SU-DHL-6 (cell line): ENCODE results near the gene MS4A12.

Experiments
- EZH2phosphoT487 ChIP-seq: fragments of 200-600 bp; sonication (generic), shearing (Covaris generic); conservative IDR thresholded peaks from 2 replicates; pipeline ENCODE4 v1.6.1; 2018; ENCODE audit warnings: mild to moderate bottlenecking, antibody characterized with exemption, low read length, moderate library complexity, mixed read lengths
- TF ChIP-seq, protein P1 (sequence below): fragments of 200-600 bp; sonication (generic); IDR thresholded peaks from one replicate; pipeline ENCODE4 v1.5.1; 2017; ENCODE audit warnings: antibody characterized with exemption, mild to moderate bottlenecking, low read length, moderate library complexity; ENCODE audit not compliant: insufficient read depth, poor library complexity, severe bottlenecking

DNA sequence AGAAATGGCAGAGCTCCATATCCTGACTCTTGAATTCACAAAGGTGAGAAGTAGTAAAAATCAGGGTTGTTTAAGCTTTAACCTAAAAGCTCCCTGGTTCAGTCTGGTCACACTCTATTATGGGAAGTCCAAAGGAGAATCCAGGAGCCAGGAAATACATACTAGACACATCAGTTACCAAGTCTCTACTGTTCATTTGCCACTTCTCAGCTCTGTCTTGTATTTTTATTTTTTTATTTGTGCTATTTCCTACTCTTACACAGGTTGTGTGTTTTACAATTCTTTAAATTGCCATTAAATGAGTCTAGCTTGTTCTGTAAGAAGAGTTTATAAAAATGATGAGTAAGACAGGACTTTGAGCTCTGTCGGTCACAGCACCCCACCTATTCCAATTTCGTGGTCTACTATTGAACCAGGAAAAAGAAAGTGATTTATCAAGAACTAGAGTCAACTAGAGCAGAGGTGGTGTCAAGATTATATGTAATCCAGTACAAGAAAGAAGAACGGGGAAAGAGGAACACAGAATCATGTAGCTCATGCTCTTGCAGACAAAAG lies 9.7 kb downstream of the MS4A12 start:
- TF ChIP-seq, protein P1, sequence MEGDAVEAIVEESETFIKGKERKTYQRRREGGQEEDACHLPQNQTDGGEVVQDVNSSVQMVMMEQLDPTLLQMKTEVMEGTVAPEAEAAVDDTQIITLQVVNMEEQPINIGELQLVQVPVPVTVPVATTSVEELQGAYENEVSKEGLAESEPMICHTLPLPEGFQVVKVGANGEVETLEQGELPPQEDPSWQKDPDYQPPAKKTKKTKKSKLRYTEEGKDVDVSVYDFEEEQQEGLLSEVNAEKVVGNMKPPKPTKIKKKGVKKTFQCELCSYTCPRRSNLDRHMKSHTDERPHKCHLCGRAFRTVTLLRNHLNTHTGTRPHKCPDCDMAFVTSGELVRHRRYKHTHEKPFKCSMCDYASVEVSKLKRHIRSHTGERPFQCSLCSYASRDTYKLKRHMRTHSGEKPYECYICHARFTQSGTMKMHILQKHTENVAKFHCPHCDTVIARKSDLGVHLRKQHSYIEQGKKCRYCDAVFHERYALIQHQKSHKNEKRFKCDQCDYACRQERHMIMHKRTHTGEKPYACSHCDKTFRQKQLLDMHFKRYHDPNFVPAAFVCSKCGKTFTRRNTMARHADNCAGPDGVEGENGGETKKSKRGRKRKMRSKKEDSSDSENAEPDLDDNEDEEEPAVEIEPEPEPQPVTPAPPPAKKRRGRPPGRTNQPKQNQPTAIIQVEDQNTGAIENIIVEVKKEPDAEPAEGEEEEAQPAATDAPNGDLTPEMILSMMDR: no peak
- no peak for TF ChIP-seq EZH2phosphoT487
